SK-N-SH (cell line): ENCODE measurements around the gene SIX6. TPM values are rescaled to one million over a fixed set of nuclear protein-coding genes. Genes with fewer than 3 reads are reported as not detected.

Experiments used
- CTCF ChIA-PET: fragments of 300-600, 350-600 bp; formaldehyde crosslinking; extraction: SDS; loops from one replicate; lab custom pipeline; 2021; lab: Yijun Ruan, JAX
- POLR2A ChIA-PET: fragments of 350-600 bp; sonication (Branson Sonifier 250); formaldehyde crosslinking; extraction: SDS; loops from one replicate; lab custom pipeline; 2020; ENCODE audit warnings: antibody characterized with exemption, inconsistent platforms; lab: Yijun Ruan, JAX
- DNase-seq: peaks from one replicate; pipeline ENCODE4 v3.0.0; 2012
- H2AFZ ChIP-seq: fragments of 200-600 bp; sonication (generic); 2 replicates; pipeline ENCODE4 v1.8.1; 2016; ENCODE audit warnings: antibody characterized with exemption, mild to moderate bottlenecking, low read depth
- H3F3A ChIP-seq: fragments of 200-600 bp; sonication (generic); replicated peaks from 2 replicates; pipeline ENCODE3; 2016; ENCODE audit warnings: antibody characterized with exemption, mild to moderate bottlenecking; ENCODE audit not compliant: insufficient read depth
- H3K27ac ChIP-seq, 2 experiments: fragments of 200-500 bp in 1 of 2; fragments of 200-600 bp in 1 of 2; sonication (Bioruptor generic) in 1 of 2; sonication (generic), shearing (Covaris generic) in 1 of 2; 2 replicates each; pipeline versions ENCODE4 v1.5.1 to v1.6.1; 2014 to 2016; ENCODE audit warnings: low read depth in 2 of 2, inconsistent platforms in 1 of 2, low read length in 1 of 2, mild to moderate bottlenecking in 1 of 2, mixed read lengths in 1 of 2
- H3K27me3 ChIP-seq: fragments of 200-600 bp; sonication (generic), shearing (Covaris generic); 2 replicates; pipeline ENCODE4 v1.6.1; 2016; ENCODE audit warnings: mixed run types; ENCODE audit not compliant: insufficient read depth
- H3K36me3 ChIP-seq, 2 experiments: fragments of 200-500 bp in 1 of 2; fragments of 200-600 bp in 1 of 2; sonication (Bioruptor generic) in 1 of 2; sonication (generic) in 1 of 2; replicated peaks in 1 of 2; 2 replicates each; pipeline versions ENCODE3 to v1.5.1; 2014 to 2016; ENCODE audit warnings: low read length in 1 of 2, mild to moderate bottlenecking in 1 of 2; ENCODE audit not compliant: insufficient read depth in 2 of 2, control insufficient read depth in 1 of 2
- H3K4me1 ChIP-seq, 2 experiments: fragments of 200-500 bp in 1 of 2; fragments of 200-600 bp in 1 of 2; sonication (Bioruptor generic) in 1 of 2; sonication (generic), shearing (Covaris generic) in 1 of 2; 2 replicates each; pipeline versions ENCODE4 v1.5.1 to v1.6.1; 2014 to 2016; ENCODE audit warnings: low read depth in 1 of 2, low read length in 1 of 2, mixed run types in 1 of 2; ENCODE audit not compliant: insufficient read depth in 2 of 2, control insufficient read depth in 1 of 2
- H3K4me2 ChIP-seq: fragments of 200-600 bp; sonication (generic), shearing (Covaris generic); 2 replicates; pipeline ENCODE4 v1.6.1; 2017; ENCODE audit warnings: mixed run types
- H3K4me3 ChIP-seq, 2 experiments: fragments of 200-500 bp in 1 of 2; fragments of 200-600 bp in 1 of 2; sonication (Bioruptor generic) in 1 of 2; sonication (generic), shearing (Covaris generic) in 1 of 2; 2 replicates each; pipeline versions ENCODE4 v1.5.1 to v1.8.1; 2014 to 2016; ENCODE audit warnings: low read depth in 2 of 2, inconsistent platforms in 1 of 2, low read length in 1 of 2, mild to moderate bottlenecking in 1 of 2, mixed read lengths in 1 of 2, moderate library complexity in 1 of 2
- H3K79me2 ChIP-seq: fragments of 200-600 bp; sonication (generic); 2 replicates; pipeline ENCODE4 v1.8.1; 2017; ENCODE audit warnings: mild to moderate bottlenecking; ENCODE audit not compliant: insufficient read depth
- H3K9ac ChIP-seq: fragments of 200-600 bp; sonication (generic); 2 replicates; pipeline ENCODE4 v1.6.1; 2017; ENCODE audit warnings: mixed run types
- H3K9me2 ChIP-seq: fragments of 200-600 bp; sonication (generic); 2 replicates; pipeline ENCODE4 v1.6.1; 2017; ENCODE audit warnings: mixed run types
- H3K9me3 ChIP-seq: fragments of 200-600 bp; sonication (generic); 2 replicates; pipeline ENCODE4 v1.6.1; 2017; ENCODE audit warnings: mixed run types, mild to moderate bottlenecking, moderate library complexity
- H4K20me1 ChIP-seq: fragments of 200-600 bp; sonication (generic); 2 replicates; pipeline ENCODE4 v1.6.1; 2017; ENCODE audit warnings: mild to moderate bottlenecking, mixed run types; ENCODE audit not compliant: insufficient read depth
- CHD2 ChIP-seq: fragments of 150-350 bp; IDR thresholded peaks from 2 replicates; pipeline ENCODE4 v1.6.1; 2018; ENCODE audit warnings: low read length; ENCODE audit not compliant: partially characterized antibody
- CTCF ChIP-seq: fragments of 200-600 bp; sonication (generic); IDR thresholded peaks from 2 replicates; pipeline ENCODE4 v1.6.1; 2017; ENCODE audit warnings: antibody characterized with exemption, mild to moderate bottlenecking, moderate library complexity
- ELF1 ChIP-seq: IDR thresholded peaks from 2 replicates; pipeline ENCODE4 v1.4.0; 2012
- EZH2phosphoT487 ChIP-seq: fragments of 200-600 bp; sonication (generic); IDR thresholded peaks from 2 replicates; pipeline ENCODE4 v1.6.1; 2017; ENCODE audit warnings: low read depth, mixed run types, mild to moderate bottlenecking, antibody characterized with exemption, moderate library complexity, borderline replicate concordance
- GABPA ChIP-seq: IDR thresholded peaks from 2 replicates; pipeline ENCODE4 v1.4.0; 2012; ENCODE audit warnings: low read depth, mild to moderate bottlenecking
- GATA2 ChIP-seq: sonication (generic); formaldehyde crosslinking; IDR thresholded peaks from 2 replicates; pipeline ENCODE4 v1.5.0; 2020; ENCODE audit warnings: mild to moderate bottlenecking, missing genetic modification reagents
- IRF3 ChIP-seq: fragments of 150-350 bp; IDR thresholded peaks from 2 replicates; pipeline ENCODE4 v1.6.1; 2016; ENCODE audit warnings: mild to moderate bottlenecking, low read depth, low read length
- MAX ChIP-seq: IDR thresholded peaks from 2 replicates; pipeline ENCODE4 v1.4.0; 2012; ENCODE audit warnings: low read depth
- MXI1 ChIP-seq: IDR thresholded peaks from 2 replicates; pipeline ENCODE4 v1.6.1; 2012; ENCODE audit warnings: mild to moderate bottlenecking, low read depth, low read length, improper control_type of control experiment
- POLR2AphosphoS5 ChIP-seq: IDR thresholded peaks from 2 replicates; pipeline ENCODE4 v1.6.1; 2012; ENCODE audit warnings: low read depth, low read length
- RAD21 ChIP-seq: IDR thresholded peaks from 2 replicates; pipeline ENCODE4 v1.6.1; 2012; ENCODE audit warnings: mild to moderate bottlenecking, low read length
- RFX5 ChIP-seq: IDR thresholded peaks from 2 replicates; pipeline ENCODE4 v1.6.1; 2012; ENCODE audit warnings: mild to moderate bottlenecking, improper control_type of control experiment, low read length
- SIN3A ChIP-seq: IDR thresholded peaks from 2 replicates; pipeline ENCODE4 v1.6.1; 2012; ENCODE audit warnings: low read depth, mild to moderate bottlenecking, low read length, moderate library complexity, borderline replicate concordance
- SMC3 ChIP-seq: IDR thresholded peaks from 2 replicates; pipeline ENCODE4 v1.6.1; 2012; ENCODE audit warnings: low read depth, low read length, improper control_type of control experiment
- TAF1 ChIP-seq: IDR thresholded peaks from 2 replicates; pipeline ENCODE4 v1.6.1; 2012; ENCODE audit warnings: low read depth, mild to moderate bottlenecking, low read length, moderate library complexity, borderline replicate concordance
- TEAD4 ChIP-seq: IDR thresholded peaks from 2 replicates; pipeline ENCODE4 v1.4.0; 2012; ENCODE audit warnings: mild to moderate bottlenecking, borderline replicate concordance; ENCODE audit not compliant: insufficient read depth
- USF1 ChIP-seq: IDR thresholded peaks from 2 replicates; pipeline ENCODE4 v1.4.0; 2012; ENCODE audit warnings: low read depth, borderline replicate concordance
- YY1 ChIP-seq: IDR thresholded peaks from 2 replicates; pipeline ENCODE4 v1.4.0; 2012; ENCODE audit warnings: low read depth, mild to moderate bottlenecking
- WGBS: methylation state at CpG from one replicate; pipeline ENCODE4 v1.1.6; 2017; ENCODE audit warnings: low lambda C conversion rate; 5-methylcytosine and 5-hydroxymethylcytosine counted together
- polyA plus RNA-seq, 3 experiments: library from polyadenylated mRNA; depleted of rRNA; stranded (reverse); fragments of >200 nt; gene quantifications; 2 replicates each; pipeline ENCODE4 v1.2.3, GENCODE V29; 2012
- TF ChIP-seq, protein P1 (sequence below): IDR thresholded peaks from 2 replicates; pipeline ENCODE4 v1.6.1; 2012; ENCODE audit warnings: mild to moderate bottlenecking, low read depth, low read length, moderate library complexity
- TF ChIP-seq, protein P2 (sequence below): IDR thresholded peaks from 2 replicates; pipeline ENCODE4; 2012

SIX6 gene
- polyA plus RNA-seq, 1 of the 3 experiments (the other 2 are of a cell fraction), result not detected

- Histone ChIP-seq H3K4me1 (peaks cover 3 to 20% of the 10 kb centered on the region in 2 experiments; a peak in 1 of 4 replicates), H3K36me3 (no peaks in the 10 kb centered on the region), H3K27me3 (peaks cover 70% of the 10 kb centered on the region), H3F3A (no peaks in the 10 kb centered on the region), H2AFZ (no peak overlapping the region), H3K79me2 (no peaks in the 10 kb centered on the region), H3K4me2 (no peak overlapping the region), H3K27ac (no peak overlapping the region), H4K20me1 (no peaks in the 10 kb centered on the region)
- CTCF ChIA-PET, result interaction anchor here (0.6 to 4.8 kb wide), 14 partner anchors 7 to 323 kb away, joined by 3 to 17 read pairs (median 4); no protein-coding TSS in a partner anchor
- POLR2A ChIA-PET, result no interaction called here
- WGBS, result 31% methylated on average over 37 of the region's 48 CpGs
- TF ChIP-seq ELF1, result no peak
- no peak for TF ChIP-seq GABPA
- TF ChIP-seq TAF1, result no peak
- TF ChIP-seq GATA2 (CRISPR knock-in tag), result no peak
- TF ChIP-seq CTCF, result no peak
- no peak for TF ChIP-seq MXI1
- TF ChIP-seq USF1, result no peak
- TF ChIP-seq, protein P1, sequence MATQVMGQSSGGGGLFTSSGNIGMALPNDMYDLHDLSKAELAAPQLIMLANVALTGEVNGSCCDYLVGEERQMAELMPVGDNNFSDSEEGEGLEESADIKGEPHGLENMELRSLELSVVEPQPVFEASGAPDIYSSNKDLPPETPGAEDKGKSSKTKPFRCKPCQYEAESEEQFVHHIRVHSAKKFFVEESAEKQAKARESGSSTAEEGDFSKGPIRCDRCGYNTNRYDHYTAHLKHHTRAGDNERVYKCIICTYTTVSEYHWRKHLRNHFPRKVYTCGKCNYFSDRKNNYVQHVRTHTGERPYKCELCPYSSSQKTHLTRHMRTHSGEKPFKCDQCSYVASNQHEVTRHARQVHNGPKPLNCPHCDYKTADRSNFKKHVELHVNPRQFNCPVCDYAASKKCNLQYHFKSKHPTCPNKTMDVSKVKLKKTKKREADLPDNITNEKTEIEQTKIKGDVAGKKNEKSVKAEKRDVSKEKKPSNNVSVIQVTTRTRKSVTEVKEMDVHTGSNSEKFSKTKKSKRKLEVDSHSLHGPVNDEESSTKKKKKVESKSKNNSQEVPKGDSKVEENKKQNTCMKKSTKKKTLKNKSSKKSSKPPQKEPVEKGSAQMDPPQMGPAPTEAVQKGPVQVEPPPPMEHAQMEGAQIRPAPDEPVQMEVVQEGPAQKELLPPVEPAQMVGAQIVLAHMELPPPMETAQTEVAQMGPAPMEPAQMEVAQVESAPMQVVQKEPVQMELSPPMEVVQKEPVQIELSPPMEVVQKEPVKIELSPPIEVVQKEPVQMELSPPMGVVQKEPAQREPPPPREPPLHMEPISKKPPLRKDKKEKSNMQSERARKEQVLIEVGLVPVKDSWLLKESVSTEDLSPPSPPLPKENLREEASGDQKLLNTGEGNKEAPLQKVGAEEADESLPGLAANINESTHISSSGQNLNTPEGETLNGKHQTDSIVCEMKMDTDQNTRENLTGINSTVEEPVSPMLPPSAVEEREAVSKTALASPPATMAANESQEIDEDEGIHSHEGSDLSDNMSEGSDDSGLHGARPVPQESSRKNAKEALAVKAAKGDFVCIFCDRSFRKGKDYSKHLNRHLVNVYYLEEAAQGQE, result no peak
- TF ChIP-seq, protein P2, sequence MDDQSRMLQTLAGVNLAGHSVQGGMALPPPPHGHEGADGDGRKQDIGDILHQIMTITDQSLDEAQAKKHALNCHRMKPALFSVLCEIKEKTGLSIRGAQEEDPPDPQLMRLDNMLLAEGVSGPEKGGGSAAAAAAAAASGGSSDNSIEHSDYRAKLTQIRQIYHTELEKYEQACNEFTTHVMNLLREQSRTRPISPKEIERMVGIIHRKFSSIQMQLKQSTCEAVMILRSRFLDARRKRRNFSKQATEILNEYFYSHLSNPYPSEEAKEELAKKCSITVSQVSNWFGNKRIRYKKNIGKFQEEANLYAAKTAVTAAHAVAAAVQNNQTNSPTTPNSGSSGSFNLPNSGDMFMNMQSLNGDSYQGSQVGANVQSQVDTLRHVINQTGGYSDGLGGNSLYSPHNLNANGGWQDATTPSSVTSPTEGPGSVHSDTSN, result no peak
- no peak for TF ChIP-seq MAX
- TF ChIP-seq CHD2, result no peak
- no peak for TF ChIP-seq EZH2phosphoT487
- TF ChIP-seq RFX5, result no peak
- TF ChIP-seq RAD21, result no peak
- TF ChIP-seq TEAD4, result no peak
- no peak for TF ChIP-seq POLR2AphosphoS5
- no peak for TF ChIP-seq SIN3A
- no peak for TF ChIP-seq SMC3
- no peak for TF ChIP-seq IRF3
- no peak for TF ChIP-seq YY1
- TF ChIP-seq, all 33 proteins: peak for 0
- Histone ChIP-seq H3K9me3 (no peaks in the 10 kb centered on the region), H3K9ac (no peak overlapping the region), H3K4me3 (no peak overlapping the region), H3K9me2 (no peaks in the 10 kb centered on the region)
- DNase-seq, result peak; percentile 41
Measured at GRCh38 chr14:60506985-60507829, 1.7 kb upstream of the SIX6 start.
